ENCODE measurements around the gene TLE7. TPM values are rescaled to one million over a fixed set of nuclear protein-coding genes. Genes with fewer than 3 reads are reported as not detected.

The TLE7 gene
- total RNA-seq, 1 donor from 2014 or later = not detected

GRCh38 chr16:71440669-71441347 lies 1.0 kb downstream of the TLE7 start:
- H3K9me3 Mint-ChIP-seq (ENCODE audit: low read depth) = peaks cover 16% of the 10 kb centered on the region
- H3K27ac Mint-ChIP-seq = no peak overlapping the region
- no peak overlapping the region for H3K4me3 Mint-ChIP-seq (ENCODE audit: low read depth)
- H3K27me3 Mint-ChIP-seq = peaks cover 28% of the 10 kb centered on the region
- no peaks in the 10 kb centered on the region for H3K36me3 Mint-ChIP-seq (ENCODE audit: insufficient read depth)
- DNase-seq (ENCODE audit: low spot score, unreplicated experiment) = no peak
- TF ChIP-seq, protein P1, sequence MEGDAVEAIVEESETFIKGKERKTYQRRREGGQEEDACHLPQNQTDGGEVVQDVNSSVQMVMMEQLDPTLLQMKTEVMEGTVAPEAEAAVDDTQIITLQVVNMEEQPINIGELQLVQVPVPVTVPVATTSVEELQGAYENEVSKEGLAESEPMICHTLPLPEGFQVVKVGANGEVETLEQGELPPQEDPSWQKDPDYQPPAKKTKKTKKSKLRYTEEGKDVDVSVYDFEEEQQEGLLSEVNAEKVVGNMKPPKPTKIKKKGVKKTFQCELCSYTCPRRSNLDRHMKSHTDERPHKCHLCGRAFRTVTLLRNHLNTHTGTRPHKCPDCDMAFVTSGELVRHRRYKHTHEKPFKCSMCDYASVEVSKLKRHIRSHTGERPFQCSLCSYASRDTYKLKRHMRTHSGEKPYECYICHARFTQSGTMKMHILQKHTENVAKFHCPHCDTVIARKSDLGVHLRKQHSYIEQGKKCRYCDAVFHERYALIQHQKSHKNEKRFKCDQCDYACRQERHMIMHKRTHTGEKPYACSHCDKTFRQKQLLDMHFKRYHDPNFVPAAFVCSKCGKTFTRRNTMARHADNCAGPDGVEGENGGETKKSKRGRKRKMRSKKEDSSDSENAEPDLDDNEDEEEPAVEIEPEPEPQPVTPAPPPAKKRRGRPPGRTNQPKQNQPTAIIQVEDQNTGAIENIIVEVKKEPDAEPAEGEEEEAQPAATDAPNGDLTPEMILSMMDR (IDR thresholded peaks at IDR 0.05; ENCODE audit: unreplicated experiment) = peak; percentile 47
- no peaks in the 10 kb centered on the region for H3K4me1 Mint-ChIP-seq (ENCODE audit: low read depth)

DNA sequence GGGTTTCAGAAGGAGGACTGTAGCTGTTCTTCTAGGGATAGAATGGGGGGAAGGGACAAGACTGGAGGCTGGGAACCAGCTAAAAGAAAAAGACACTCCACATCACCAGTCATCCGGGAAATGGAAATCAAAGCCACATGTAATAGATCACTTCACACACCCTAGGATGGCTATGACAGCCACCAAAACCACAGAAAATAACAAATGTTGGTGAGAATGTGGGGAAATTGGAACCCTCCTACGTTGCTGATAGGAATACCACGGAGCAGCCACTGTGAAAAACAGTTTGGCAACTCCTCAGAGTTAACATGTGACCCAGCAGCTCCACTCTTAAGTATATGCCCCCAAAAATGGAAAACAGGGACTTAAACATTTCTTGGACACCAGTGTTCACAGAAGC lies 2.3 kb downstream of the TLE7 start:
- no peak overlapping the region for H3K27ac Mint-ChIP-seq
- H3K9me3 Mint-ChIP-seq (ENCODE audit: low read depth) = peaks cover 7% of the 10 kb centered on the region
- H3K36me3 Mint-ChIP-seq (ENCODE audit: insufficient read depth) = no peaks in the 10 kb centered on the region
- TF ChIP-seq, protein P1 (IDR thresholded peaks at IDR 0.05; ENCODE audit: unreplicated experiment) = no peak
- H3K4me1 Mint-ChIP-seq (ENCODE audit: low read depth) = no peaks in the 10 kb centered on the region
- H3K27me3 Mint-ChIP-seq = peaks cover 31% of the 10 kb centered on the region
- H3K4me3 Mint-ChIP-seq (ENCODE audit: low read depth) = no peak overlapping the region
- no peak for DNase-seq (ENCODE audit: low spot score, unreplicated experiment)

- Mint-ChIP-seq H3K9me3 (ENCODE audit: low read depth) (no peaks in the 10 kb centered on the region), H3K4me1 (ENCODE audit: low read depth) (no peaks in the 10 kb centered on the region), H3K27me3 (peaks cover 40% of the 10 kb centered on the region), H3K27ac (peak overlapping the region; percentile 29), H3K36me3 (ENCODE audit: insufficient read depth) (no peaks in the 10 kb centered on the region), H3K4me3 (ENCODE audit: low read depth) (no peak overlapping the region)
- TF ChIP-seq, protein P1 (IDR thresholded peaks at IDR 0.05; ENCODE audit: unreplicated experiment) = no peak
- DNase-seq (ENCODE audit: low spot score, unreplicated experiment) = no peak
Observed at GRCh38 chr16:71436473-71436872, 5.4 kb downstream of the TLE7 start.

GRCh38 chr16:71432906-71433305 lies 8.9 kb downstream of the TLE7 start:
- TF ChIP-seq, protein P1 (IDR thresholded peaks at IDR 0.05; ENCODE audit: unreplicated experiment) = no peak
- Mint-ChIP-seq H3K4me1 (ENCODE audit: low read depth) (no peaks in the 10 kb centered on the region), H3K27ac (no peak overlapping the region), H3K36me3 (ENCODE audit: insufficient read depth) (no peaks in the 10 kb centered on the region), H3K27me3 (peaks cover 38% of the 10 kb centered on the region), H3K4me3 (ENCODE audit: low read depth) (no peak overlapping the region), H3K9me3 (ENCODE audit: low read depth) (no peaks in the 10 kb centered on the region)
- DNase-seq (ENCODE audit: low spot score, unreplicated experiment) = no peak

GRCh38 chr16:71431991-71432390 lies 9.9 kb downstream of the TLE7 start:
- no peaks in the 10 kb centered on the region for H3K4me1 Mint-ChIP-seq (ENCODE audit: low read depth)
- no peaks in the 10 kb centered on the region for H3K9me3 Mint-ChIP-seq (ENCODE audit: low read depth)
- H3K27ac Mint-ChIP-seq = no peak overlapping the region
- DNase-seq (ENCODE audit: low spot score, unreplicated experiment) = no peak
- TF ChIP-seq, protein P1 (IDR thresholded peaks at IDR 0.05; ENCODE audit: unreplicated experiment) = no peak
- no peak overlapping the region for H3K4me3 Mint-ChIP-seq (ENCODE audit: low read depth)
- peaks cover 30% of the 10 kb centered on the region for H3K27me3 Mint-ChIP-seq
- H3K36me3 Mint-ChIP-seq (ENCODE audit: insufficient read depth) = no peaks in the 10 kb centered on the region

All from progenitor cell of endocrine pancreas (in vitro differentiated cells).